A673 (cell line): Measurements from ENCODE around the gene SEMA5A. TPM values are rescaled to one million over a fixed set of nuclear protein-coding genes. Genes with fewer than 3 reads are reported as not detected.

ENCODE experiments used
- BruUV-seq: library from RNA; stranded (reverse); fragments of 400-500 nt; replicated peaks from 2 replicates; lab custom pipeline; 2021; lab: Mats Ljungman, UMichigan
- CTCF ChIA-PET: fragments of 300-600 bp; sonication (Branson Sonifier 250); formaldehyde crosslinking; loops from one replicate; lab custom pipeline; 2022; ENCODE audit warnings: antibody characterized with exemption; lab: Charles Lee
- POLR2A ChIA-PET: fragments of 300-600 bp; sonication (Branson Sonifier 250); formaldehyde crosslinking; loops from one replicate; lab custom pipeline; 2022; ENCODE audit warnings: antibody characterized with exemption; ENCODE audit not compliant: low non-redundant PET; lab: Charles Lee
- DNase-seq: peaks from one replicate; pipeline ENCODE4 v3.0.0-alpha.2; 2015; ENCODE audit warnings: low spot score
- H3K27ac ChIP-seq: fragments of 200-600 bp; sonication (generic); 2 replicates; pipeline ENCODE4 v1.5.1; 2016; ENCODE audit warnings: mixed run types, low read depth, mild to moderate bottlenecking, mixed read lengths, antibody characterized with exemption, low read length; ENCODE audit not compliant: poor library complexity, severe bottlenecking
- H3K27me3 ChIP-seq: fragments of 200-600 bp; sonication (generic); replicated peaks from 2 replicates; pipeline ENCODE4 v1.6.1; 2017; ENCODE audit warnings: mixed run types, low read depth, mild to moderate bottlenecking, mixed read lengths, antibody characterized with exemption, low read length; ENCODE audit not compliant: insufficient read depth, poor library complexity
- H3K36me3 ChIP-seq: fragments of 200-600 bp; sonication (generic); 2 replicates; pipeline ENCODE4 v1.6.1; 2016; ENCODE audit warnings: mixed run types, mild to moderate bottlenecking, mixed read lengths, antibody characterized with exemption, low read length; ENCODE audit not compliant: insufficient read depth, poor library complexity, severe bottlenecking
- H3K4me1 ChIP-seq: fragments of 200-600 bp; sonication (generic); 2 replicates; pipeline ENCODE4 v1.6.1; 2017; ENCODE audit warnings: mixed run types, mild to moderate bottlenecking, mixed read lengths, antibody characterized with exemption, low read length; ENCODE audit not compliant: insufficient read depth, poor library complexity, severe bottlenecking
- H3K4me3 ChIP-seq: fragments of 200-600 bp; sonication (generic); 2 replicates; pipeline ENCODE4 v1.5.1; 2016; ENCODE audit warnings: low read depth, mixed run types, mild to moderate bottlenecking, mixed read lengths, low read length; ENCODE audit not compliant: poor library complexity, severe bottlenecking
- H3K9me3 ChIP-seq: fragments of 200-600 bp; sonication (generic); 2 replicates; pipeline ENCODE4 v1.6.1; 2016; ENCODE audit warnings: mixed run types, low read depth, mild to moderate bottlenecking, mixed read lengths, antibody characterized with exemption, low read length; ENCODE audit not compliant: poor library complexity, severe bottlenecking
- EZH2 ChIP-seq: fragments of 200-600 bp; sonication (generic); IDR thresholded peaks from 2 replicates; pipeline ENCODE4 v1.6.1; 2017; ENCODE audit warnings: borderline replicate concordance, low read depth, mild to moderate bottlenecking, mixed read lengths, antibody characterized with exemption, low read length; ENCODE audit not compliant: poor library complexity, severe bottlenecking
- intact Hi-C: fragments of 100-400 bp; cut with micrococcal nuclease; formaldehyde crosslinking; loops from one replicate; pipeline ENCODE4 v1.10.0; 2022; ENCODE audit not compliant: unreplicated experiment
- total RNA-seq: library from RNA; stranded (reverse); gene quantifications from 2 replicates; pipeline ENCODE4 v1.2.3, GENCODE V29; 2021
- TF ChIP-seq, protein P1 (sequence below): fragments of 300-800, 200-600 bp; sonication (generic); conservative IDR thresholded peaks from 2 replicates; pipeline ENCODE4 v1.5.1; 2017; ENCODE audit warnings: low read depth, mild to moderate bottlenecking, antibody characterized with exemption, low read length, moderate library complexity, mixed read lengths

The SEMA5A gene
- total RNA-seq, 1 experiment from 2014 or later: 0.17 TPM

DNA sequence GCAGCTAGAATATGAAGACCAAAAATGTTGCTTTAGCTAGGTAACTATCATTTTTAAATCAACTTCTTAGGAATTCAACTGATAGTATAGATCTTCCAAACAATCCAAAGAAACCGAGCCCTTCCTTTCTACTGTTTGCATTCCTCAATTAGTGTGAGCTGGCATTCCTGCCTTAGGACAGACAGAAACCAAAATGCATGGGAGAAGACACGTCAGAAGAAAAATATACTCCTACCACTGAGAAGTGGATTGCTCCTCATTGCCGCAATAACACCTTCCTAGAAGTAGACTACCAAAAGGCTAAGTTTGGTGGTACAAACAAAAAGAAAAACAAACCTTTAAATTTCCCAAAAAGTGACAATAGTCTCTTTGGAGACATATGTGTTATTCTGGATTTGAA, 440.0 kb downstream of the SEMA5A start:
- no peaks in the 10 kb centered on the region for H3K27me3 ChIP-seq
- ChIA-PET POLR2A (no interaction called here), CTCF (no interaction called here)
- BruUV-seq: no TSS peak
- peaks cover 10% of the 10 kb centered on the region for H3K9me3 ChIP-seq
- intact Hi-C loops: no loop called here
- no peaks in the 10 kb centered on the region for H3K4me1 ChIP-seq
- H3K27ac ChIP-seq: no peak overlapping the region
- no peaks in the 10 kb centered on the region for H3K36me3 ChIP-seq
- TF ChIP-seq, protein P1, sequence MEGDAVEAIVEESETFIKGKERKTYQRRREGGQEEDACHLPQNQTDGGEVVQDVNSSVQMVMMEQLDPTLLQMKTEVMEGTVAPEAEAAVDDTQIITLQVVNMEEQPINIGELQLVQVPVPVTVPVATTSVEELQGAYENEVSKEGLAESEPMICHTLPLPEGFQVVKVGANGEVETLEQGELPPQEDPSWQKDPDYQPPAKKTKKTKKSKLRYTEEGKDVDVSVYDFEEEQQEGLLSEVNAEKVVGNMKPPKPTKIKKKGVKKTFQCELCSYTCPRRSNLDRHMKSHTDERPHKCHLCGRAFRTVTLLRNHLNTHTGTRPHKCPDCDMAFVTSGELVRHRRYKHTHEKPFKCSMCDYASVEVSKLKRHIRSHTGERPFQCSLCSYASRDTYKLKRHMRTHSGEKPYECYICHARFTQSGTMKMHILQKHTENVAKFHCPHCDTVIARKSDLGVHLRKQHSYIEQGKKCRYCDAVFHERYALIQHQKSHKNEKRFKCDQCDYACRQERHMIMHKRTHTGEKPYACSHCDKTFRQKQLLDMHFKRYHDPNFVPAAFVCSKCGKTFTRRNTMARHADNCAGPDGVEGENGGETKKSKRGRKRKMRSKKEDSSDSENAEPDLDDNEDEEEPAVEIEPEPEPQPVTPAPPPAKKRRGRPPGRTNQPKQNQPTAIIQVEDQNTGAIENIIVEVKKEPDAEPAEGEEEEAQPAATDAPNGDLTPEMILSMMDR: no peak
- no peak for TF ChIP-seq EZH2
- no peak overlapping the region for H3K4me3 ChIP-seq
- DNase-seq: no peak

DNA sequence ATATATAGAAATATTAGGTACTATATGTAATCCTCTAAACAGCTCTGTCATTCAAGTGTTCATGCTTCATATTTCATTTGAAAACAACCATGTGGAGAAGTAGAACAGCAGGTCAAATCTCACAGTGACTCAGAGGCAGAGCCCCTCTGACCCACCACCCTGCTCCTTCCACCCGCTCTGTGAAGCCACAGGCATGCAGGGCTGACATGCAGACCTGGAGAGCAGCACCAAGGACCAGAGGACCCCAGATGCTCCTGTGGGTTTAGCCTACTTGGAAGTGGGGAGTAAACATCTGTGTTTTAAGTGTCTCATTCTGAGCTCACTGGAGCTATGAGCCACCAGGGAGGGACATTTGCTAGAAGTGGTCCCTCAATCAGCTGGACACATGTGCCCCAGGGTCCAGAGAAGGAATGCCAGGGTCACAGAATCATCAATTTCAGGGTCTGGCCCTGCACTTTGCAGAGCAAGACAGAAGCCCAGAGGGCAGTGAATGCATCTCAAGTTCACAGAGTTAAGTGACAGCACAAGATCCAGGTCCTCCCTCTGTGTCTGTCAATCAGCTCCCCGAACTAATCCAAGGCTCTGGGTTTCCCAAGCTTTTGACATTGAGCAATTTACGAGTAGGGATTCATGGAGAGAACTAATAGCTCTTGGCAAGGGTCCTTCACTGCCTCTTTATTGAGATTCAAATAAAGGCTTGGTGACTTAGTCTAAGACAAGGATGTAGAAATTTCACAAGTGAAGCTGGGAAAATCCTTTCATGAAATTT, 441.1 kb downstream of the SEMA5A start:
- Histone ChIP-seq H3K27me3 (no peaks in the 10 kb centered on the region), H3K36me3 (no peaks in the 10 kb centered on the region), H3K4me3 (no peak overlapping the region), H3K9me3 (peaks cover 10% of the 10 kb centered on the region), H3K4me1 (no peaks in the 10 kb centered on the region), H3K27ac (no peak overlapping the region)
- intact Hi-C loops: no loop called here
- ChIA-PET POLR2A (no interaction called here), CTCF (no interaction called here)
- DNase-seq: no peak
- no peak for TF ChIP-seq EZH2
- TF ChIP-seq, protein P1: no peak
- no TSS peak for BruUV-seq

DNA sequence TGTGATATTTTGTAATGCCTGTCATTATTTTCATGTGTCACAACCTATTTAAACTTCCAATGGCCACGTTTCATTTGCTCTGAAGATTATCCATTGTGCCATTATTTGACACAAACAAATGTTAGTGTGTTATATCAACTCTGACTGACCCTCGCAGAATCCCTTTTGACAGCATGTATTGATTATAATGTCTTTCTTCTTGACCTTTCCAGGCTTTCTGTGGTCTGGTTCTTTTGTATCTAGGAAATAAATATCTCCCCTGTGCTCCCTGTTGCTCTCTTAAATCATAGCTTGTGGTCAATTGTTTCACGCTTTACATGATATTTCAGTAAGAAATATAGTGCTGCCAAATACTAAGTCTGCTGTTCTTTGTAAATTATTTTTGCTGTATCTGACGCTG, 442.6 kb downstream of the SEMA5A start:
- POLR2A ChIA-PET: no interaction called here
- Histone ChIP-seq H3K4me1 (no peaks in the 10 kb centered on the region), H3K36me3 (no peaks in the 10 kb centered on the region), H3K4me3 (no peak overlapping the region), H3K27me3 (no peaks in the 10 kb centered on the region), H3K9me3 (peaks cover 10% of the 10 kb centered on the region), H3K27ac (no peak overlapping the region)
- BruUV-seq: no TSS peak
- CTCF ChIA-PET: no interaction called here
- TF ChIP-seq, protein P1: no peak
- no peak for TF ChIP-seq EZH2
- DNase-seq: no peak
- intact Hi-C loops: no loop called here
